ENCODE measurements around the gene TMEM235.
"Not testable (repeated sequence)": the region's sequence is repeated elsewhere in the genome, so short reads cannot be mapped to it uniquely, and the experiment has no call there.

The TMEM235 gene

DNA sequence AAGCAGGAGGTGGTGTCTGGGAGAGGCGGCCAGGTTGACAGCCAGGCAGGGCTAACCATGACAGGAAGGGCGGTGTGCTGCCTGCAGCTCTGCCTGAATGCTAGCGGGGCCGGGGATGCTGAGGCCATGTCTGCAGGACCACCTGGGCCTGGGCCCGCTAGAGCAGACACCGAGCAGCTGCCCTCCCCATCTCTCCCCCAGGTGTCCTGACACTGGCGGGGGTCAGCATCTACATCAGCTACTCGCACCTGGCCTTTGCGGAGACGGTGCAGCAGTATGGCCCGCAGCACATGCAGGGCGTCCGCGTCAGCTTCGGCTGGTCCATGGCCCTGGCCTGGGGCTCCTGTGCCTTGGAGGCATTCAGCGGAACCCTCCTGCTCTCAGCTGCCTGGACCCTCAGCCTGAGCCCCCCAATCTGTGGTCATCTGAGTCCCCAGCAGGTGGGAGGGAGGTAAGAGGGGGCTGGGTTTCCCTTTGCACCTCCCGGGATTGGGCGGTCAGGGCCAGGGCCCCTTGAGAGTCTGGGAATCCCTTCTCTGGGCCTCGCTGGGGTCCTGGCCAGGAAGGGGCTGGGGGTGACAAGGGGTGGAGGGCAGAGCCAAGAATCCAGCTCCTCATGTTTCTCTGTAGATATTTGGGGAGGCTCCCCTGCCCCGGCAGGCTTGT is 7.5 kb downstream of the TMEM235 start:
- DNase-seq: no peak

- no peak for DNase-seq
Observed at GRCh38 chr17:78239489-78239931, 8.1 kb downstream of the TMEM235 start.

GRCh38 chr17:78240012-78240655 is 8.7 kb downstream of the TMEM235 start:
- no peak for DNase-seq

DNA sequence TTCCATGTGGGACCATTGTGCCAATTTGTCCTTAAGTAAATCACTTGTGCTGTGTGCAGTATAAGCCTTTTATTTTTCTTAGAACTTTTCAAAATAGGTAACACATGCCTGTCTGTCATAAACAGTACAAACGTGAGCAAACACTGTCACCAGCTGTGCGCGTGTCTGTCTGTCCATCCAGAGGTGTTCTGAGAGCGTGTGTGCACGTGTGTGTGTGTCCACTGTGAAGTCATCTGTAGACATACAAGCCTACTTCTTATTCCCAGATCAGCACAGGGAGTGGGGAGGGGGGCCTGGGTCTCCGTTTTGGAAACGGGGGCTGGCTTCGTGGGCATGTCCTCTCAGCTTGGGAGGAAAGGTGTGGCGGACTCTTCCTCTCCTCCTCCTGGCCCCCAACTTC is 9.4 kb downstream of the TMEM235 start:
- no peak for DNase-seq

GRCh38 chr17:78241277-78242023 is 10.0 kb downstream of the TMEM235 start:
- no peak for DNase-seq

GRCh38 chr17:78242024-78242742 is 10.8 kb downstream of the TMEM235 start:
- no peak for DNase-seq

- DNase-seq: no peak
Observed at GRCh38 chr17:78247304-78247703, 15.9 kb downstream of the TMEM235 start.

GRCh38 chr17:78248051-78248914 is 16.9 kb downstream of the TMEM235 start:
- no peak for DNase-seq

DNA sequence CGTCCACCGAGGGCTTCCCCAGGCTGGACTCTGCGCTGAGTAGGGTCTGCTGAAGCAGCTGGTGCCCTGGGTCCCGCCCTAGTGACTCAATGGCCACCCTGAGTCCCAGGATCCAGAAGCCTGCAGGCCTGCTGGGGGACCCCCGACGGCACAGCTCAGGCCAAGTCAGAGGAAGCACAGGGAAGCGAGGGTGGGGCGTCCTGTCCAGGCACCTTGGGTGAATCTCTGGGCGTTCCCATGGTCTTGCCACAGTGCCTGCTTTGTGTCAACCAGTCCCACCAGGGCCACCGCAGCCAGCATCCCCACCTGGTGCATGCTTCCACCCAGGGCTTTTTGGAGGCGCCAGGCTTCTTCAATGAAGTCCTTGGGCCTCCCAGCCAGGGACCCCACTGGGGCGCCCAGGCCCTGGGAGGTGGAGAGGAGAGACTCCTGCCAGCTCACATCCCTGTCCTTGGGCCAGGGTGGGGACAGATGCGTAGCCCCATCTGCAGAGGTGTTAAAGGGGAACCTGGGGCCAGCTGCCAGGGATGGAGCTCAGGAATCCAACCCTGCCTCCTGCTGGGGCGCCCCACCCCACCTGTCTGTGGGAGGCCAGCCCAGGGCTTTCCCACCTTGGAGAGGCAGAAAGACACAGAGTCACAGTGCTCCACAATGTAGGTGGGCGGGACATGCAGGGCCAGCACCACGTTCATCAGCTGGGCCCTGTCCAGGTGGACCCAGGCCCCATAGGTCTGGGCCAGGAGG is 17.8 kb downstream of the TMEM235 start:
- peak; percentile 18 for DNase-seq

GRCh38 chr17:78249818-78250806 is 18.7 kb downstream of the TMEM235 start:
- DNase-seq: peak; percentile 30

DNA sequence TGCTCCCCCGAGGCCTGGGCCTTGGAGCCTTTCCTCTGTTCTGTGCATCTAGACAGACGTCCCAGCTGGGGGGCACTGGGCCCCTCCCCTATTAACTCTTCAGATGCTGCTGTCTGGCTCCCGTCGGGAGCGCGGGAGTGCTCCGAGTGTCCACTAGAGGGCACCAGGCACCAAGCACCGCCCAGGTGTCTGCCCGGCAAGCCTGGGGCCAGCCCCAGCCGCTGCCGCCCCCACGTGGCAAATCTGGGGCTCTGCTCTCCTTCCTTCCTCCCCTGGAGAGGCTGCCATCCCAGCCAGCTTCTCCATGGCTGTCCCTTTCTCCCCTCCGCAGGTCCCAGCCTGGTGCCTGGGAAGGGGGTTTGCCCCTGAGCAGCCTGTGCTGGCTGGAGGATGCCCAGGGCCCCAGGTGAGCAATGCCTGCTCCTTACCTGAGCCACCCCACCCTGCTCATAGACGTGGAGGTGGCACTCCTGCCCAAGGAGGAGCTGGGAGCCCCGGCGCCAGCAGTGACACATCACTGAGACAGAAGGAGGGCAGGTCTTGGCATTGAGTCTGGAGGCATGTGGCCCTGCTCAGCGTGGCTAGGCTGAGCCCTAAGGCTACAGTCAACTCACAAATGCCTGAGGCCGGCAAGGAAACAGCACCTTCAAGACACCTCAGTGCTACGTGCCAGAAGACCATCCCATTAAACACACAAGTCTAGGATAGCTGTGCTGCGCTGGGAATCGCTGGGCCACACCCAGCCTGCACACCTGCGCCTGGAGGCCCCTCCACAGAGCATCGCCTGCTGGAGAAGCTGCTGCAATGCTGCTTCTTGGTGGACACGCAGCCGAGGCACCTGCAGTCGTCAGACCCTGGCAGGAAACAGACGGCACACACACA is 19.7 kb downstream of the TMEM235 start:
- peak; percentile 88 for DNase-seq

GRCh38 chr17:78251773-78252103 is 20.3 kb downstream of the TMEM235 start:
- peak; percentile 31 for DNase-seq

DNA sequence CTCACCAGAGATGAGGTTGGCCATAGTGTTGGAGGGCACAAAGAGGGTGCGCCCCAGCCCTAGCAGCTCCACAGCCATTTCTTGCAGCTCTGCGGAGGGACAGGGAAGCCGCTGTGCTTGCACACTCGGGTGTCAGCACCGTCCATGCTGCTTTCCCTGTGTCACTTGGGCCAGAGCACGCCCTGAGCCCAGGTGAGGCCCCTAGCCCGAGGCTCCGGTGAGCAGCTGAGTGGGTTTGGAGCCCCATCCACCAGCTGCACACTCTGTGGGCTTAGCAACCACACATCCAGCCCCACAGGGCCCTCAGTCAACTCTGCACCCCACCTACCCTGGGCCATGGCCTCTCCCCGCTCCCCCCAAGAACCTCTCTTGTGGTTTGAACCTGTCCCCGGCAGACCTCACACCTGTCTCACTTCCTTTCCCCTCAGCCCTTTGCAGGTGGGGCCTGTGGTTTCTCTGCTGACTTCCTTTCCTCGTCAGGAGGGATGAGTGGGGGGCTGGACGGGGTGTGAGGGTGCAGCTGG is 20.7 kb downstream of the TMEM235 start:
- peak; percentile 18 for DNase-seq

GRCh38 chr17:78252701-78253635 is 21.5 kb downstream of the TMEM235 start:
- DNase-seq: peak; percentile 25

GRCh38 chr17:78253636-78253945 is 22.2 kb downstream of the TMEM235 start:
- DNase-seq: not testable (repeated sequence)

GRCh38 chr17:78253946-78254672 is 22.7 kb downstream of the TMEM235 start:
- DNase-seq: peak; percentile 94

GRCh38 chr17:78255029-78255656 is 23.7 kb downstream of the TMEM235 start:
- DNase-seq: peak; percentile 23

All from right hindlimb (tissue), 1 donor.